Measurements from ENCODE around the gene NFKBIE.

NFKBIE gene

GRCh38 chr6:44246663-44247337 is 18.6 kb downstream of the NFKBIE start, which contains the start of gene HSP90AB1:
Gene HSP90AB1 (plus strand): TSS chr6:44247101. CDS start chr6:44248630, 1,529 bp downstream.
- peak; percentile 96 for DNase-seq (ENCODE audit: low read depth, low spot score)
- peaks cover 42% of the 10 kb centered on the region for H3K36me3 ChIP-seq (ENCODE audit: insufficient read depth, low read length)
- no peak for TF ChIP-seq EZH2 (IDR thresholded peaks at IDR 0.05)
- TF ChIP-seq FOXP2 (optimal IDR thresholded peaks at IDR 0.05; ENCODE audit: control extremely low read depth, extremely low read length, insufficient read depth) = no peak
- TF ChIP-seq POLR2AphosphoS5 (IDR thresholded peaks at IDR 0.05; ENCODE audit: borderline replicate concordance, low read depth, low read length) = peak; percentile 100
- H3K9ac ChIP-seq (ENCODE audit: insufficient read length) = peak within 1 kb of the TSS; percentile 100
- no peaks in the 10 kb centered on the region for H3K9me3 ChIP-seq (ENCODE audit: low read depth, low read length)
- peak within 1 kb of the TSS; percentile 100 for H3K4me3 ChIP-seq
- peak within 1 kb of the TSS; percentile 89 for H3K27ac ChIP-seq

- Histone ChIP-seq H3K27ac (0 out of 2 replicates have a peak overlapping the region, but pooled peaks have one; percentile 52), H3K9ac (ENCODE audit: insufficient read length) (peak overlapping the region; percentile 100), H3K4me3 (peak overlapping the region; percentile 100), H3K36me3 (ENCODE audit: insufficient read depth, low read length) (peaks cover 35% of the 10 kb centered on the region), H3K9me3 (ENCODE audit: low read depth, low read length) (no peaks in the 10 kb centered on the region)
- no peak for TF ChIP-seq FOXP2 (optimal IDR thresholded peaks at IDR 0.05; ENCODE audit: control extremely low read depth, extremely low read length, insufficient read depth)
- TF ChIP-seq EZH2 (IDR thresholded peaks at IDR 0.05) = no peak
- no peak for TF ChIP-seq POLR2AphosphoS5 (IDR thresholded peaks at IDR 0.05; ENCODE audit: borderline replicate concordance, low read depth, low read length)
- DNase-seq (ENCODE audit: low read depth, low spot score) = no peak
These were observed 19.3 kb downstream of the NFKBIE start for GRCh38 chr6:44245912-44246662.

- Histone ChIP-seq H3K27ac (no peak overlapping the region), H3K9ac (ENCODE audit: insufficient read length) (no peak overlapping the region), H3K36me3 (ENCODE audit: insufficient read depth, low read length) (peaks cover 29% of the 10 kb centered on the region), H3K9me3 (ENCODE audit: low read depth, low read length) (no peaks in the 10 kb centered on the region), H3K4me3 (no peak overlapping the region; the same call in 1 of the 2 replicates)
- TF ChIP-seq FOXP2 (optimal IDR thresholded peaks at IDR 0.05; ENCODE audit: control extremely low read depth, extremely low read length, insufficient read depth) = no peak
- no peak for TF ChIP-seq POLR2AphosphoS5 (IDR thresholded peaks at IDR 0.05; ENCODE audit: borderline replicate concordance, low read depth, low read length)
- no peak for TF ChIP-seq EZH2 (IDR thresholded peaks at IDR 0.05)
- DNase-seq (ENCODE audit: low read depth, low spot score) = no peak
These were observed 19.9 kb downstream of the NFKBIE start for GRCh38 chr6:44245391-44245911.

GRCh38 chr6:44243345-44243744 is 22.0 kb downstream of the NFKBIE start:
- Histone ChIP-seq H3K4me3 (no peak overlapping the region), H3K9ac (ENCODE audit: insufficient read length) (no peak overlapping the region), H3K9me3 (ENCODE audit: low read depth, low read length) (no peaks in the 10 kb centered on the region), H3K36me3 (ENCODE audit: insufficient read depth, low read length) (peaks cover 8% of the 10 kb centered on the region), H3K27ac (no peak overlapping the region)
- no peak for DNase-seq (ENCODE audit: low read depth, low spot score)
- no peak for TF ChIP-seq FOXP2 (optimal IDR thresholded peaks at IDR 0.05; ENCODE audit: control extremely low read depth, extremely low read length, insufficient read depth)
- no peak for TF ChIP-seq EZH2 (IDR thresholded peaks at IDR 0.05)
- no peak for TF ChIP-seq POLR2AphosphoS5 (IDR thresholded peaks at IDR 0.05; ENCODE audit: borderline replicate concordance, low read depth, low read length)

GRCh38 chr6:44238687-44239350 is 26.5 kb downstream of the NFKBIE start:
- Histone ChIP-seq H3K36me3 (ENCODE audit: insufficient read depth, low read length) (peaks cover 19% of the 10 kb centered on the region), H3K9me3 (ENCODE audit: low read depth, low read length) (no peaks in the 10 kb centered on the region), H3K27ac (no peak overlapping the region), H3K4me3 (no peak overlapping the region), H3K9ac (ENCODE audit: insufficient read length) (no peak overlapping the region)
- TF ChIP-seq EZH2 (IDR thresholded peaks at IDR 0.05) (no peak), FOXP2 (optimal IDR thresholded peaks at IDR 0.05; ENCODE audit: control extremely low read depth, extremely low read length, insufficient read depth) (no peak), POLR2AphosphoS5 (IDR thresholded peaks at IDR 0.05; ENCODE audit: borderline replicate concordance, low read depth, low read length) (no peak)
- no peak for DNase-seq (ENCODE audit: low read depth, low spot score)

GRCh38 chr6:44237813-44238433 is 27.4 kb downstream of the NFKBIE start:
- no peak overlapping the region for H3K27ac ChIP-seq
- H3K9me3 ChIP-seq (ENCODE audit: low read depth, low read length) = no peaks in the 10 kb centered on the region
- peak; percentile 57 for TF ChIP-seq POLR2AphosphoS5 (IDR thresholded peaks at IDR 0.05; ENCODE audit: borderline replicate concordance, low read depth, low read length)
- TF ChIP-seq FOXP2 (optimal IDR thresholded peaks at IDR 0.05; ENCODE audit: control extremely low read depth, extremely low read length, insufficient read depth) = no peak
- no peak for DNase-seq (ENCODE audit: low read depth, low spot score)
- peak overlapping the region; percentile 82 for H3K4me3 ChIP-seq
- peaks cover 28% of the 10 kb centered on the region for H3K36me3 ChIP-seq (ENCODE audit: insufficient read depth, low read length)
- H3K9ac ChIP-seq (ENCODE audit: insufficient read length) = peak overlapping the region; percentile 72

- H3K36me3 ChIP-seq (ENCODE audit: insufficient read depth, low read length) = peaks cover 35% of the 10 kb centered on the region
- H3K9ac ChIP-seq (ENCODE audit: insufficient read length) = peak overlapping the region; percentile 72
- H3K9me3 ChIP-seq (ENCODE audit: low read depth, low read length) = no peaks in the 10 kb centered on the region
- H3K4me3 ChIP-seq = peak overlapping the region; percentile 82
- DNase-seq (ENCODE audit: low read depth, low spot score) = no peak
- no peak overlapping the region for H3K27ac ChIP-seq
- TF ChIP-seq POLR2AphosphoS5 (IDR thresholded peaks at IDR 0.05; ENCODE audit: borderline replicate concordance, low read depth, low read length) (no peak; the same call in 1 of the 2 replicates), EZH2 (IDR thresholded peaks at IDR 0.05) (no peak), FOXP2 (optimal IDR thresholded peaks at IDR 0.05; ENCODE audit: control extremely low read depth, extremely low read length, insufficient read depth) (no peak)
These were observed 28.1 kb downstream of the NFKBIE start for GRCh38 chr6:44237021-44237812.

Measured in SK-N-MC (cell line).